Thymus (tissue), 11 donors: Measurements from ENCODE around the gene CNOT6. TPM values are rescaled to one million over a fixed set of nuclear protein-coding genes. Genes with fewer than 3 reads are reported as not detected.
A peak's percentile ranks its signal among the peaks of the same experiment; 100 is the strongest.
"Not testable (repeated sequence)": the region's sequence is repeated elsewhere in the genome, so short reads cannot be mapped to it uniquely, and the experiment has no call there.

Experiments used
- DNase-seq, 9 donors: peaks; one replicate each; pipeline ENCODE4 v3.0.0-alpha.2; 2013; ENCODE audit warnings: low spot score in 9 of 9, low read depth in 6 of 9, missing footprints in 1 of 9
- H3K27ac ChIP-seq, 2 donors: one replicate each; pipeline ENCODE4 v1.5.1; 2013; ENCODE audit warnings: control low read depth in 1 of 2, low read depth in 1 of 2, low read length in 1 of 2, mild to moderate bottlenecking in 1 of 2, moderate library complexity in 1 of 2
- H3K27me3 ChIP-seq, 2 donors: one replicate each; pipeline ENCODE4 v1.5.1; 2013; ENCODE audit warnings: low read length in 1 of 2; ENCODE audit not compliant: control insufficient read depth in 2 of 2, insufficient read depth in 1 of 2
- H3K36me3 ChIP-seq, 2 donors: one replicate each; pipeline ENCODE4 v1.5.1; 2013; ENCODE audit warnings: low read length in 1 of 2, mild to moderate bottlenecking in 1 of 2, moderate library complexity in 1 of 2; ENCODE audit not compliant: control insufficient read depth in 2 of 2, insufficient read depth in 2 of 2
- H3K4me1 ChIP-seq, 2 donors: one replicate each; pipeline ENCODE4 v1.5.1; 2013; ENCODE audit warnings: low read length in 2 of 2; ENCODE audit not compliant: control insufficient read depth in 2 of 2, insufficient read depth in 2 of 2
- H3K4me3 ChIP-seq, 2 donors: one replicate each; pipeline ENCODE4 v1.5.1; 2013; ENCODE audit warnings: low read length in 2 of 2, control low read depth in 1 of 2, mild to moderate bottlenecking in 1 of 2
- H3K9me3 ChIP-seq, 2 donors: one replicate each; pipeline ENCODE4 v1.5.1; 2013; ENCODE audit warnings: low read length in 1 of 2, mild to moderate bottlenecking in 1 of 2; ENCODE audit not compliant: control insufficient read depth in 2 of 2, insufficient read depth in 1 of 2
- WGBS: extraction: QIAGEN DNeasy Blood & Tissue Kit; methylation state at CpG from one replicate; pipeline ENCODE4 v1.1.7; 2013; 5-methylcytosine and 5-hydroxymethylcytosine counted together
- polyA plus RNA-seq: library from polyadenylated mRNA; stranded (reverse); fragments of 200-250 nt; gene quantifications from one replicate; pipeline ENCODE4 v1.2.3, GENCODE V29; 2013
- total RNA-seq: library from RNA; stranded (reverse); fragments of 120-200 nt; gene quantifications from one replicate; pipeline ENCODE4 v1.2.4, GENCODE V29; 2013
- donor health status: healthy.

CNOT6 gene
- total and polyA plus RNA-seq, 2 donors = 12.5 to 14.2 TPM

DNA sequence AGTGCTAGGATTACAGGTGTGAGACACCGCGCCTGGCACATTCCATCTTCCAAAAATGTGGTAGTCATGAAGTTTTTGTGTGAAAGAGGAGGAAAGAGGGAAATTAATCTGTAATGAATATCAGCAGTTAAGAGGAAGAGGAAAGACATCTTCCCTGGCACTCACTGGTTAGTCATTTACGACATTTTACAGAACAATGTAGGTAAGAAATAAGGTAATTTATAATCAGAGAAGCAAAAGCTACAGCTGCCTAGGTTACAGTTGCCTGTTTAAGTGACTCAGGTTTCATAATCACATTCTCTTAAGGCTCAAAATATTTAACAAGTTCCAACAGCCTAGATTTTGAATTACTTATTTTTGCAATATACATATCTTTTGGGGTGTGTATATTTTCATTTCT lies 26.9 kb downstream of the CNOT6 start:
- Histone ChIP-seq H3K36me3 (no peaks in the 10 kb centered on the region), H3K27ac (no peak overlapping the region), H3K4me3 (no peak overlapping the region), H3K27me3 (no peaks in the 10 kb centered on the region), H3K9me3 (no peaks in the 10 kb centered on the region), H3K4me1 (peaks cover 11 to 23% of the 10 kb centered on the region in 2 donors)
- DNase-seq = no peak
- 95% methylated on average over 3 of the region's 3 CpGs for WGBS

DNA sequence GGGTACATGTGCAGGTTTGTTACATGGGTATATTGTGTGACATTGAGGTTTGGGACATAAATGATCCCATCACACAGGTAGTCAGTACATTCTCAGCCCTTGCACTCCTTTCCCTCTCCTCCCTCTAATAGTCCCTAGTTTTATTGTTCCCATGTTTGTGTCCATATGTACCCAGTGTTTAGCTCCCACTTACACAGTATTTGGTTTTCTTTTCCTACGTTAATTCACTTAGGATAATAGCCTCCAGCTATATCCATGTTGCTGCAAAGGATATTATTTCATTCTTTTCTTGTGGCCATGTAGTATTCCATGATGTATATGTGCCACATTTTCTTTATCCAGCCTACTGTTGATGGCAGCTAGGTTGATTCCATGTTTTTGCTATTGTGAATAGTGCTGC lies 27.4 kb downstream of the CNOT6 start:
- DNase-seq = no peak
- Histone ChIP-seq H3K9me3 (no peaks in the 10 kb centered on the region), H3K27ac (no peak overlapping the region), H3K4me3 (no peak overlapping the region), H3K4me1 (peaks cover 11 to 23% of the 10 kb centered on the region in 2 donors), H3K27me3 (no peaks in the 10 kb centered on the region), H3K36me3 (no peaks in the 10 kb centered on the region)
- WGBS = 97% methylated on average over 1 of the region's 1 CpG

DNA sequence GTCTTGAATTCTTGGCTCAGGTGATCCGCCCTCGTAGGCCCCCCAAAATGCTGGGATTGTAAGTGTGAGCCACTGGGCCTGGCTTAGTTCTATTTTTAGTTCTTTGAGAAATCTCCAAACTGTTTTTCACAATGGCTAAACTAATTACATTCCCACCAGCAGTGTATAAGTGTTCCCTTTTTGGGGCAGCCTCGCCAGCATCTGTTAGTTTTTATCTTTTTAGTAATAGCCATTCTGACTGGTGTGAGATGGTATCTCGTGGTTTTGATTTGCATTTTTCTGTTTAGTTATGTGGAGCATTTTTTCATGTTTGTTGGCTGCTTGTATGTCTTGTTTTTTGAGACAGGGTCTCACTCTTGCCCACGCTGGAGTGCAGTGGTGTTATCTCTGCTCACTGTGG lies 28.2 kb downstream of the CNOT6 start:
- WGBS = 82% methylated on average over 5 of the region's 5 CpGs
- Histone ChIP-seq H3K27ac (no peak overlapping the region), H3K4me1 (peaks cover 11 to 23% of the 10 kb centered on the region in 2 donors), H3K9me3 (no peaks in the 10 kb centered on the region), H3K4me3 (no peak overlapping the region), H3K27me3 (no peaks in the 10 kb centered on the region), H3K36me3 (peaks cover 0 to under 1% of the 10 kb centered on the region in 2 donors)
- DNase-seq = no peak

DNA sequence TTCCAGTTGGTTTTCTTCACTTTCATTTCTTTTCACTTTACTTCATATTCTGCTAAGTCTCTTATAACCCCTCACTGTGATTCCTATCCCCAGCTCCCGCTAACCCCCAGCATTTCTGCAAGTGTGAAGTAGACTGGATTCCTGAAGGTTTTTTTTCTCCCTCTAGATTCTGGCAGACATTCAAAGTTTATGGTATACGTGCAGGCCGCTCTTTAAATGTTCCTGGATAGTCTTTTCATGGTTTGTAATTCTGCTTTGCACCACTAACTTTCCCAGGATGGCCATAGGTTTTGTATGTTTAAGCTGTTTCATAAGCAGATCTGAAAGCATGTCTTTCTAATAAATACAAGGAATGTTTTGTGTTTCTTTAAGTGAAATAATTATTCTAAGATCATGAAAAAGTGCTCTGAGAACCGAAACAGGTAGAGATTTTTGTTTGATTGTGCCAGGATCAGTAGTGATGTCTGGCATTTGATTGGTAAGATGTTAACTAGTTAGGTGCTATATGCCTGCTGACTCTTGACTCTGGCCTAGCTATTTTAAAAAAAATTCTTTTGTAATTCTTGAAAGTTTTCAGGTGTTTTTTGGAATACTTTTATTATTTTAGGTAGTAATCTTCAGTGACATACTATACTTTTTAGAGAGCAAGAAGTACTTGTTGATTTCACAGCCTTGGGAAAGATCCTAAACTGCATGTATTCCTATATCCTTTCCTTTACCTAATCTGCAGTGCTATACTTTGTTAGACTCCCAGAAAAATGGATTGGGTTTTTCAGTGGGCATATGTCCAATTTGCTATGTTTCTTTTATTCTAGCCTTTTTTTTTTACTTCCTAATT lies 29.7 kb downstream of the CNOT6 start:
- Histone ChIP-seq H3K36me3 (peaks cover 5 to 10% of the 10 kb centered on the region in 2 donors), H3K9me3 (no peaks in the 10 kb centered on the region), H3K4me3 (no peak overlapping the region), H3K27ac (no peak overlapping the region), H3K27me3 (no peaks in the 10 kb centered on the region), H3K4me1 (peaks cover 11 to 23% of the 10 kb centered on the region in 2 donors)
- 93% methylated on average over 4 of the region's 4 CpGs for WGBS
- no peak for DNase-seq

DNA sequence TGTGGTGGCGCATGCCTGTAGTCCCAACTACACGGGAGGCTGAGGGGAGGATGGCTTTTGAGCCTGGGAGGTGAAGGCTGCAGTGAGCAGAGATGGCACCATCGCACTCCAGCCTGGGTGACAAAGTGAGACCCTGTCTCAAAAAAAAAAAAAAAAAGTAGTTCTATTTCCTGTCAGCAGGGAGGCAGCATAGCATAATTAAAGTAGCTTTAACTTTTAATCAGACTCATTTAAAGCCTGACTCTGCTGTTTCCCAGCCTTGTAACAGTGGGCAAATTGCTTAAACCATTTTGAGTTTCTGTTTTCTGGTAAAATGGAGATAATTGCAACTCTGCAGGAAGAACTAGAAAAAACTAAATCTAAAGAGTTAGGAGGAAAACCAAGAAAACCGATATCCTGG lies 31.2 kb downstream of the CNOT6 start:
- 90% methylated on average over 4 of the region's 4 CpGs for WGBS
- peaks cover 5 to 22% of the 10 kb centered on the region in 2 donors for H3K36me3 ChIP-seq
- no peak overlapping the region for H3K27ac ChIP-seq
- peaks cover 11 to 23% of the 10 kb centered on the region in 2 donors for H3K4me1 ChIP-seq
- no peaks in the 10 kb centered on the region for H3K9me3 ChIP-seq
- H3K4me3 ChIP-seq = no peak overlapping the region
- DNase-seq = peak in 2 of 9 donors; percentile 12 to 31
- no peaks in the 10 kb centered on the region for H3K27me3 ChIP-seq

DNA sequence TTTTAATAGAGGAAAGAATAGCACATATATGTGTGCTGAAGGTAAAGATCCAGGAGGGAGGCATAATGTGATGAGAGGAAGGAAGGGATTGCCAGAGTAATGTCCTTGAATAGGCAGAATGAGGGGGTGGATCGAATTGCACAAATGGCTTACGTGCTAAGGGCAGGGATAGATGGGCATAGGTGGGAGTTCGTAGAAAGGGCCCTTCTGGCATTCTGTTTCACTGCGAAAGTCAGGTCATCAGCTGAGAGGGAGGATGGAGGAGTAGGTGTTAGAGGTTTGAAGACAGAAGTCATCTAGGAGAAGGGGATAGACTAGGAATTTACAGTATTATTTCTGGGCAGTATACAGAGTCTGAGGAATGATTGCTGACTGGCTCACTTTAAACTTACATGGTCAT lies 32.1 kb downstream of the CNOT6 start:
- DNase-seq = no peak
- peaks cover 11 to 23% of the 10 kb centered on the region in 2 donors for H3K4me1 ChIP-seq

DNA sequence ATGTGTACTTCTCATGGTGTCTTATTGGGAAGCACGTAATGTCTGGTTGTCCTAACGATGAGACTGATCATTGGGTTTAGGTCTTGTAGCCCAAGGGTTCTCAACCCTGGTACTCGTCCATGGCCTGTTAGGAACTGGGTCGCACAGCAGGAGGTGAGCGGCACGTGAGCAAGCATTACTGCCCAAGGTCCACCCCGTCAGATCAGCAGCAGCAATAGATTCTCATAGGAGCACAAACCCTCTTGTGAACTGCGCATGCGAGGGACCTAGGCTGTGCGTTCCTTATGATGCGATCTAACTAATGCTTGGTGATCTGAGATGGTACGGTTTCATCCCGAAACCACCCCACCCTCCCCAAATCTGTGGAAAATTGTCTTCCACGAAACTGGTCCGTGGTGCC lies 33.5 kb downstream of the CNOT6 start:
- Histone ChIP-seq H3K27ac (no peak overlapping the region), H3K4me1 (peaks cover 9 to 16% of the 10 kb centered on the region in 2 donors), H3K27me3 (no peaks in the 10 kb centered on the region), H3K9me3 (peaks cover 0 to 3% of the 10 kb centered on the region in 2 donors), H3K36me3 (peaks cover 15 to 31% of the 10 kb centered on the region in 2 donors), H3K4me3 (no peak overlapping the region)
- DNase-seq = no peak
- 98% methylated on average over 15 of the region's 15 CpGs for WGBS

More for the DNA sequence above, 32.1 kb downstream of the CNOT6 start:
- WGBS = 97% methylated on average over 4 of the region's 4 CpGs
- H3K36me3 ChIP-seq = peaks cover 5 to 22% of the 10 kb centered on the region in 2 donors
- no peak overlapping the region for H3K27ac ChIP-seq
- H3K27me3 ChIP-seq = no peaks in the 10 kb centered on the region
- no peaks in the 10 kb centered on the region for H3K9me3 ChIP-seq
- H3K4me3 ChIP-seq = no peak overlapping the region

DNA sequence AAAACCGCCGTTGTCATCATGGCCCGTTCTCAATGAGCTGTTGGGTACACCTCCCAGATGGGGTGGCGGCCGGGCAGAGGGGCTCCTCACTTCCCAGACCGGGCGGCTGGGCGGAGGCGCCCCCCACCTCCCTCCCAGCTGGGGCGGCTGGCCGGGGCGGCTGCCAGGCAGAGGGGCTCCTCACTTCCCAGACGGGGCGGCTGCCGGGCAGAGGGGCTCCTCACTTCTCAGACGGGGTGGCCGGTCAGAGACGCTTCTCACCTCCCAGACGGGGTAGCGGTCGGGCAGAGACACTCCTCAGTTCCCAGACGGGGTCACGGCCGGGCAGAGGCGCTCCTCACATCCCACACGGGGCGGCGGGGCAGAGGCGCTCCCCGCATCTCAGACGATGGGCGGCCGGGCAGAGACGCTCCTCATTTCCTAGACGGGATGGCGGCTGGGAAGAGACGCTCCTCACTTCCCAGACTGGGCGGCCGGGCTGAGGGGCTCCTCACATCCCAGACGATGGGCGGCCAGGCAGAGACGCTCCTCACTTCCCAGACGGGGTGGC lies 36.9 kb downstream of the CNOT6 start:
- H3K27ac ChIP-seq, H3K4me1 ChIP-seq, H3K9me3 ChIP-seq, DNase-seq, H3K4me3 ChIP-seq, H3K27me3 ChIP-seq: not testable (repeated sequence)
- 93% methylated on average over 43 of the region's 43 CpGs for WGBS
- peaks cover 28 to 56% of the 10 kb centered on the region in 2 donors for H3K36me3 ChIP-seq

DNA sequence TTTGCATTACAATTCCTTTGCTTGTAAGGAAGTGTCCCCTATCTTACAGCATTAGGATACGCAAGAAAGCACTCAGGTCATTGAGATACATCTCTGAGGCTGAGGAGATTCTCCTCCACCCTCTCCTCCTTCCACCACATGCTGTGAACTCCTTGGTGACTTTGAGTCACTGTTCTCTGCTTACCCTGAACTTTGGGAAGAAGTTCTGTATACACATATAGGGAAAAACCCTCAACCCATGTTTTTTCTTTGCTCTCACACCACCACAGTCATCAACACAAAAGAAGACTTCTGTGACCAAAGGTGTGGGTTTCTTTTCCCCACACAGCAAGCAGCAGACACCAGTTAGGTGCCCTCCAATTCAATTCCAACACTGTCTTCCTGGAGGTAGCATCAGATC lies 38.1 kb downstream of the CNOT6 start:
- peaks cover 31 to 60% of the 10 kb centered on the region in 2 donors for H3K36me3 ChIP-seq
- no peaks in the 10 kb centered on the region for H3K27me3 ChIP-seq
- DNase-seq = no peak
- WGBS = 97% methylated on average over 1 of the region's 1 CpG
- no peak overlapping the region for H3K27ac ChIP-seq
- no peak overlapping the region for H3K4me3 ChIP-seq
- H3K4me1 ChIP-seq = no peaks in the 10 kb centered on the region
- peaks cover 0 to 3% of the 10 kb centered on the region in 2 donors for H3K9me3 ChIP-seq
